NCI-H345 (cell line): ENCODE results near the gene PACSIN1.

Experiments used
- DNase-seq: peaks from one replicate; lab custom pipeline; 2025; lab: John Stamatoyannopoulos, UW

PACSIN1 gene

DNA sequence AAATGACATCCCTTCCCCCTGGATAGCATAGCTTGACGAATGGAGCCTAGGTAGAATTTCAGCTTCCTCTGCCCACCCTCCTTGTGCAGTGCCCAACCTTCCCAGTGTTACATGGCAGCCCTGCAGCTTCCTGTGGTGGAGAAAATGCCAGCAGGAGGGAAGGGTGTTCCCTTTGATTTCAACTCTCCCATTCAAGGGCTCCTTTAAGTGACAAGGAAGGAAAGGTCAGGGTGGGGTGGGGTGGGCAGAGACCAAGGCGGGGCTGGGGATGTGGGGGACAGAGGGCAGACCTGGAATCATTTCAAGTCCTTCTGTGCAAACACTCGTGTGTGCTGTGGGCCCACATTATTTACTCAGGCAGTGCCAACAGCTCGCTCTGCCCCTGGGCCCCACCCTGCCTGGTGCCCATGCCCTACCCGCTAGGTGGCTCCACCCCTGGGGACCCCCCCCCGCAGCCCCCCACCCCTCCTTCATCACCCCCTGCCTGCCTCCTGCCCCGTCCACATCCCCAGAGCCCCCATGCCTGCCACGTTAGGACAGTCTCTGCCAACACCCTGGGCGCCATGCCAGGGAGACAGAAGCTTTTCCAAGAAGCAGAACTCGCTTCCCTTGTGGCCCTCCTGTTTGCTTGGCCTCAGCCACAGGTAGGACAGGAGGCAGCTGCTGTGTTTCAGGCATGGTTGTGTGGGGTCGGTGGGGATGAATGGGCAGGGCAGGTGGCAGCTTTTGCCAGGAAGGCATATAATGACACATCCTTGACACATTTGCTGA lies 80.9 kb downstream of the PACSIN1 start:
- DNase-seq: peak; percentile 83

DNA sequence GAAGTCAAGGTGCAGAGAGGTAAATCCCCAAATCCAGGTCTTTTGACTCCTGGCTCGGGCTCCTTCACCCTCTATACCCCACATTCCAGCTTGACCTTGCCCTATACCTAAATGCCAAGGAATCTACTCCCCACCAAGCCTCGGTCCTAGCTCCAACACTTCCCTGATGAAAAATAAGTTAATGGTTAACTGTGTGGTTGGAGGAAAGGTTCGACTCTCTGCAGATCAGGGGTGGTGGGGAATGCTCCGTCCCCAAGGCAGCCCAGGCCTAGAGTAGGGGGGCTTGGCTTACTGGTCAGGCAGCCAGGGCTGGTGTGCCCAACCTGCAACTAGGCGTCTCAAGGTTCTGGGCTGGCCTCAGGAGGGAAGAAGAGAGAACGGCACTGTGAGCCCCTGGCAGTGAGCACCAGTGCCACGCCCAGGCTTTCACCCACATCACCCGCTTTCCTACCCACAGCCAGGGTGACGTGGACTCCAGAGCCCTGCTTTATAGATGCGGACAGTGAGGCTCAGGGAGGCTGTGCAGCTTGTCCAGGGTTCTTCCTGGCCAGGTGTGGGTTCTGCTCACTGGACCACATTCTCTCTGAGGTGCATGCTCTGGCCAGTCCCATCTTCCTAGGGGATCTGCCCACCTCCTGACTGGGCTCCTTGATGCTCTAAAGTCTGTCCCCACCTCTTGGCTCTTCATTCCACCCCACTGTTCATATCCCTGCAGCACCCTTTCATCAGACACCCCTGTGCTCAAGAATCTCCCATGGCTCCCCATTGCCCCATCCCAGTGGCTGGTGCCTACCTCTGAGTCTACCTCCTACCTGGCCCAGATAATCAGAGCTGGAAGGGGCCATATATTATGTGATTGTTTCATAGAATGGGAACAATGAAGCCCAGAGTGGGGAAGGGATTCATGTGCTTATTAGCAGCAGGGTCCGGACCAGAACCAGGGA lies 82.1 kb downstream of the PACSIN1 start:
- no peak for DNase-seq

DNA sequence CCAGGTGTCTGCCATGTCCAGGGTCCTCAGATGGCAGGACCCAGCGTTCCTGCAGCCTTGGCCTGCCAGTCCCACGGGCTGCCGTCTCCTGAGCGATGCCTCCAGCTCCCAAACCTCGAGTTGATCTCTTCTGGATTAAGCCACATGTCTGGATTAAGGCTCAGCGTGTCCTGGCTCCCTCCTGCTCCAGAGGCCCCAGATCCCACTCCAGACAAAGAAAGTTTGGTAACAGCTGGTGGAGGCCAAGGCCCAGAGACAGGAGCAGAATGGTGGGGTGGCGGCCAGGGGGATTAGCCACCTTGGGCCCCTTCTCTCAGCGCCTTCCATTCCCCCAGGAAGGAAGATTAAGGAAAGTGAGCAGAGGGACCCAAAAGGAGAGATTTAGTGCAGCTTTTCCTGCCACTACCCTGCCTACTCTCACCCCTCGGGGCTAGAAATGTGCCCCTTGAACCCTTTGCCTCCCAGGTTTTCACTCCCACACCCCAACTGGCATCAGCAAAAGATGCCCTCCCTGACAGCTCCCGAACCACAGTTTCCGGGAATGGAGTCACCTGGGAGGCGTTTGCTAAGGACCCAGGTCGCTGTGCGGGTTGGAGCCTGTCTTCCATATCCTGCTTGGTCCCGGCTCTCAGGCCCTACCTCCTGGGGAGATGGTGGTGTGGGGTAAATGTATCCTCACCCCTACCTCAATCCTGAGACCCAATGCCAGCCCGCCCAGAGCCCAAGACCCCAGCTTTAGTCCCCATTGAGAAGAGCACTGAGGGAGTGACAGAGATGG lies 83.3 kb downstream of the PACSIN1 start:
- DNase-seq: no peak

DNA sequence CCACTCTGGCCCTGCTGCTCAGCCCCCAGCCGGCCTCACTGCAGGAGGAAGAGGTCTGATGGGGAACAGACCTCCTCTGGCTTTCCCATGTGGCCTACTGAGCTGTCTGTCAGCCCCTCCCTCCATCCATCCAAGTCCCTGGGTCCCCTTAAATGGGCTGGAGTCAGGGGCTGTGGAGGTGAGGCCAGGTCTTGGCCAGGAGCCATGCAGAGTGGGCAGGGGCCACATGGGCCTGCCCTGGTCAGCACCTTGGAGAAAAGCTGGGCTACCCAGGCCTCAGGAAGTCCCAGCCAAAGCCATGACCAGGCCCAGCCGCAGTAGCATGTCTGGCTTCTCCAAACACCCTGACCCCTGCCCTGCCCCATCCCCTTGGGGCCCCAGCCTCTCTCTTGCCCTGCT lies 83.9 kb downstream of the PACSIN1 start:
- no peak for DNase-seq

DNA sequence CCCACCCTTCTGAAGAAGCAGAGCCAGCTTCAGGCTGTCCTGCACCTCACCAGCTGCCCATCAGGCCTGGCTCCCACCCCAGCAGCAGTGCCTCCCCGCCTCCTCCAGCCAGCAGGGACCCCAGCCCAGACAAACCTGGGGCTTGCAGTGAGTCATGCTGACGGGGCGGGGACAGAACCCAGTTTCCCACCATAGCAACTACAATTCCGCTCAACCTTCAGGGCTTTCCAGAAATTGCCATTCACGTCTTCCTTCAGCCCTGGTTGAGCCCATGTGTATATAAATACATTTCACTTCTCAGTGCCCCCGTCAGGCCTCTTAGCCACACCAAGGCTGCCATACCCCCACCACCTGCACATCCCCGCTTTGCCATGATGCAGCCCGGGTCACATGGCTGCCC lies 85.8 kb downstream of the PACSIN1 start:
- no peak for DNase-seq

DNA sequence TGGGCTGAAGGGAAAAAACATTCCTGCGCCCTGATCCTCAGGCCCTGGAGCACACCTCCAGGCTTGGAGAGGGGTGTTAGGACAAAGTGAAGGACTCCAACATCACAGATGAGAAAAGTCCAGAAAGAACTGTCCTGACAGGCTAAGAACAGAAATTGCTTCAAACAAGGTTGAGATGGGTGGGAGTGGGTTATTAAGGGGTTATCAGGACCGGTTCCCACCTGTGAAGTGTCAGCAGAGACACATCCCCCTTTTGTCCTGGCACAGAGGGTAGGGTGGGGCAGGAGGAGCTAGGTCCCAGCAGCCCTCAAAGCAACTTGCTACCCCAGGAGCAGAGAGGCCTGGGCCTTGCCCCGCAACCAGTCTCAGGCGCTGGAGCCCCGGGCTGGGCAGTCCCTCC lies 86.7 kb downstream of the PACSIN1 start:
- DNase-seq: no peak

DNA sequence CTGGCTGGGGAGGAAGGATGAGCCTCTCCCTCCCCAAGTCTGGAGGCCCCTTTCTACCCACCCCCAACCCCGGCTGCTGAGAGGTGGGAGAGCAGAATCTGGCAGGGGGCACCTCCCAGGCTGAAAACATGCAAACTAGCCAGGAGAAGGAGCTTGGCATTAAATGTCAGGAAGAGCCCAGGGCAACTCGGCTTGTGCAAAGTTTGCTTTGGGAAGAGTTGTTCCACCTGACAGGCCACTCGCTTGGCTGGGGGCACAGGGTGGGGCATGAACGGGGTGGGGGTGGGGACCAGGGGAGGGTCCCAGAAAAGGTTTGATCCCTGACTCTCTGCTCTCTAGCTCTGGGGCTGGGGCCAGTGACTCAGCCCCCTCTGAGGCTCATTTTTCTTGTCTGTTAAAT lies 87.3 kb downstream of the PACSIN1 start:
- no peak for DNase-seq

DNA sequence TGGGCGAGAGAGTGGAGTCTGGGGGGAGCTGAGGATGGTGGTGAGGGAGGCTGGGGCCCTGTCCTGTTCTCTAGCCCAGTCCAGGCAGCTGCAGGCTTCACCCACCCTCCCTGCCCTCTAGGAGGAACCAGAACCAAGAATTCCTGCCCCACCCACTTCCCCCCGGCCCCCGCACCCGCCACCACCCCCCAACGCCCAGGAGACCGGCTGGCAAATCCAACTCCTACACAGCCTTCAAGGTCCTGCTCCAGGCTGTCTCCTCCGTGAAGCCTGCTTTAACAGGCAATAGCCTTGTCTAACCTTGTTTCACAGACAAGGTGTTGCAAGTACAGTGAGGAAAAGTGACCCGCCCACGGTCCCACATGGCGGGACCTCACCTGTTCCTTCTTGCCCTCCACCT lies 87.9 kb downstream of the PACSIN1 start:
- DNase-seq: no peak

DNA sequence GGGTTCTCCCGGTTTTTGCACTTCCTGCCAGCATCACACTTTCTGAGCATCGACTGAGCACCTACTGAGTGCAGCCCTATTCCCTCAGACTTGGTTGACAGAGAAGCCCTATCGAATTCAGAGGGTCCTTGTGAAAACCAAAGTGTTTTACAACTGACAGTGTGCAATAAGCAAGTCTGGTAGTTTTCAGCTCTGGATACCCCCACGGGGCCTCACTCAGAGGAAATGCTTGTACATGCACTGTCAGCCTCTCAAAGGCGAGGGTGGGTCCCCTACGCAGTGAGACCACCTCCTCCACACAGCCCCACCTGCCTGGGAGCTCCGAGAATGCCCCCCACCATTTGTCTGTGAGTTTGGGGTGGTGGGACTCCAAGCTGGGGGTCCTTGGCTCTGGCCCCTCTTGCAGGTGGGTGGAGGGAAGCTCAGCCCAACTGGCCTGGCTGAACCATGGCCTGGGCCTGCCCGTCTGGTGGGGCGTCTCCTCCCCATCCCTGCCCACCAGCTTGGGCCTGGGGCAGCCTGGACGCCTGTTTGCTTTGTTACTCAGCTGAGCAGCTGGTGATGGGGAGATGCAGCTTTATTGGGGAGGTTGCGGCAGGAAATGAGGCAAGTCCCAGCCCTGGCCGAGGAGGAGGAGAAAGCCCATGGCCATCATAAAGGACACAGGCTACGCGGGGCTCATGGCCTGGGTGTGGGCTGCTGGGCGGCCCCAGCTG lies 88.6 kb downstream of the PACSIN1 start:
- no peak for DNase-seq

DNA sequence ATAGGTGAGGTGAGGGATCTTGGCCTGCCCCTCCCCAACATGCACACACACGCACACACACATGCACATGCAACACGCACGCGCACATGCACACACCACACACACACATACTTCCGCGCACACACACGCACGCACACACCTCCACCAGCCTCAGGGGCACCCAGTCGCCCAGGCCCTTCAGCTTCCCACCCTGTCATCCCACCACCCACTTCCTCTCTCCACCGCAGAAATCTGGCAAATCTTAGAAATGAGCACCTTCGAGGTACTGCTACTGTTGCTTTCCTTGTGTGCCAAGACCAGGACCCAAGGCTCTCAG lies 89.1 kb downstream of the PACSIN1 start:
- no peak for DNase-seq

DNA sequence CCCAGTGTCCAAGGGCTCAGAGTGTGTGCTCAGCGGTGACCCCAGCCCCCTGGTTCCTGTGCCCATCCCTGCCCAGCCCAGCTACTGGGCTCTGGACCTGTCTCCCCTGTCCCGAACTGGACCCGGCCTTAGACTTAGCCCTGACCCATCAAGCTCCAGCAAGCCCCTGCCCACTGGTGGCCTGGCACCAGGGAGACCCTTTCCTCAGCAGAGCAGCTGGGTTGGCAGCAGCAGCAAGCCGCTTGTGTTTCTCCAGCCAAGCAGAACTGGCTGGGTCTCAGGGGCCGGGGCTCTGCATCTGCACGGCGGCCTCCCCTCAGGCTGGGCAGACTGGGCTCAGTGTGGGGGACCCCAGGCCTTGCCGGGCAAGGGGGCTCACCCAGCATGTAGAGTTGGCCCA lies 89.5 kb downstream of the PACSIN1 start:
- no peak for DNase-seq

DNA sequence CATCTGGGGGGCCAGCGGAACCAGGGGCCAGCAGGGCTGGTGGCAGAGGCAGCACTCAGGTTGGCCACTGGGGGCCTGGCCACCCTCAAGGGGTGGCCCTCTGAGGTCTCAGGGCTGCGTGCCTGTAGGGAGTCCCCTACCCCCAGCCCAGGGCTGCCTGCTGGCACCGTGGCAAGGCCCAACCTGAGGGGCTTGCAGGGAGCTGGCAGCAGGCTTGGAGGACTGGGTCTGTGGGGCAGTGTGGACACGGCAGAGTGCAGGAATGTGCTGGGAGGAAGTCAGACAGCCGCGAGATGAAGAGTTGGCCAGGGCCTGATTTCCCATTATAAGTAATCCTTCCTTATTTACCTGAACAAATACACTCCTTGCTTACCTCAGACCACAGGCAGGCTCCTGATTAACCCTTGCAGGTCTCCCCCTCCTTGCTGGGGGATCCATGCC lies 90.2 kb downstream of the PACSIN1 start, which contains the start of gene SPDEF:
SPDEF (minus strand) TSS at position 299 of the 441 bp plus-strand sequence. CDS start 11,874 bp downstream, outside the sequence.
- no peak for DNase-seq

DNA sequence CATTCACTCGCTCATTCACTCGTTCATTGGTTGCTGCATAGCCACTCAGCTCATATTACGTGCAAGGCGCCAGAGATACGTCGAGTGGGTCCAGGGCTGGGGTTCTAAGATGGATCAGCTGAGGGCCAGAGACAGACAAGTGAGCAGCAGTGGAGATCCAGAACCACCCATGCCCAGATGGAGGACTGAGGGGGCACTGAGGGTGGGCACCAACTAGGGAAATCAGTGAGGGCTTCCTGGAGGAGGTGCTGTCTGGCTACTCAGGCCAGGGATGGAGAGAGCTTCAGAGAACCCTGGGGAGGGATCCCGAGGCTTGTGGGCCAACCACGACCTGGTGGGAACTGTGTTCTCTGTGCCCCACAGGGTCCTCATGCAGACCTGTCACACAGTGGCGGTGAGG lies 90.6 kb downstream of the PACSIN1 start:
- no peak for DNase-seq

DNA sequence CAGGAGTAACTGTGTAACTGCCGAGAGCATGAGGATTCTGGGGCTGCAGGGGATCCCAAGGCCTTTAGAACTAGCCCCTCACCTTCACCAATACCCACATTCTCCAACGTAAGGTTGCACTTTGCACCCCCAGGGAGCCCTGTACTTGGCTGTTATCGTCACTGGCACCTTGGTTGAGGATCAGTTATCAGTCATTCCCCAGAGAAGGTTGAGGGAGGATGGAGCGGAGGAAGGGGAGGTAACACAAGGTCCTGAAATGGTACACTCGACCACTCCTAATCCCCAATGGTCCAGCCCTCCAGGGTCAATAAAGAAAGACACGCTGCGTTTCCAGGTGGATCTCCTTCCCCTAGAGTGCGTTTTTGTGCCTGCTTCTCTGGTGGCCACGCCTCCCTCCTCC lies 91.4 kb downstream of the PACSIN1 start:
- no peak for DNase-seq

DNA sequence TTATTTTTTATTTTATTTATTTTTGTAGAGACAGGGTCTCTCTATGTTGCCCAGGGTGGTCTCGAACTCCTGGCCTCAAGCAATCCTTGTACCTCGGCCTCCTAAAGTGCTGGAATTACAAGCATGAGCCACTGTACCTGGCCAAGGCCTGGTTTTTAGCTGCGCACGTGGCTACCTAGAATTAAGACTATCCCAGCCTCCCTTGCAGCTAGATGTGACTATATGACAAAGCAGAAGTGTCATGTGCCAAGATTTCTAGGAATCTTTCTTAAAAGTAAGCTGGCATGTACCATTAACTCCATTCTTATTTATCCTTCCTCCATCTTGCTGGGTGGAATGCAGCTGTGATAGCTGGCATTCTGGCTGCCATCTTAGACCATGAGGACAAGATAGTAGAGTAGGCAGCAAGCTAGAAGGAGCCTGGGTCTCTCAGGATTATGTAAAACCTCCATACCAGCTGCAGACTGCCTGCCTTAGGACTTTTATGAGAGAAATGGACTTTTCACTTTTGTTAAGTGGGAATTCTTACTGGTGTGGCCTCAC lies 92.4 kb downstream of the PACSIN1 start:
- DNase-seq: no peak

DNA sequence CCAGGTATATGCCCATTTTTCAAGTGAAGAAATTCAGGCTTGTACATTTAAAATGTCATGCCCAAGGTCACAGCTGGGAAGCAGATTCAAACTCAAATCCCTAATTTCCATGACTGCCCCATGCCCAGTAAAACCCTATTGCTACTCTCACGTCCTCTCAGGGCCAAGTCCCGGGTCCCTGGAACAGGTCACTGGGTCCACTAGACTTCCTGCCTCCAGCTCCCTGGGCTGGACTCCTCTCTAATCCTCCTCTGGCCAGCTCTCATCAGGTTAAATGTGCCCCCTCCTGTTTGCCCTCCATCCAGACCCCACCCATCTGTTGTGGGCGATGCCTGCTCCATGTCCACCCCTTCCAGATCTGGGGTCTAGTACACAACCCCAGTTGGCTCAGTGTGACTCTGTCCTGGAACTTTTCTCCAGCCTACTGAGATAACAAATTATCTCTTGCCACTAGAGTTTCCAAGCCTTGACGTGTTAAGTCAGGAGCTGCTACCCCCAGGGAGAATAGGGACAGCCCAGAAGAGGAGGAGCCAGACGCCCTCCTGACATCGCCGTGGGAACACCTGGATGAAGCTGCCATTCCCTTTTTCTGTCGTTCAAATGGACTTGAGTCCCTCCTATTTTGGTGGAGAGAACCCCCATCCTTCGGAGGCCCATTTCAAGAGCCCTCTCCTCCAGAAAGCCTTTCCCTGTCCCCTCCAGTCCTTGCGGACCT lies 93.9 kb downstream of the PACSIN1 start:
- DNase-seq: peak; percentile 8

DNA sequence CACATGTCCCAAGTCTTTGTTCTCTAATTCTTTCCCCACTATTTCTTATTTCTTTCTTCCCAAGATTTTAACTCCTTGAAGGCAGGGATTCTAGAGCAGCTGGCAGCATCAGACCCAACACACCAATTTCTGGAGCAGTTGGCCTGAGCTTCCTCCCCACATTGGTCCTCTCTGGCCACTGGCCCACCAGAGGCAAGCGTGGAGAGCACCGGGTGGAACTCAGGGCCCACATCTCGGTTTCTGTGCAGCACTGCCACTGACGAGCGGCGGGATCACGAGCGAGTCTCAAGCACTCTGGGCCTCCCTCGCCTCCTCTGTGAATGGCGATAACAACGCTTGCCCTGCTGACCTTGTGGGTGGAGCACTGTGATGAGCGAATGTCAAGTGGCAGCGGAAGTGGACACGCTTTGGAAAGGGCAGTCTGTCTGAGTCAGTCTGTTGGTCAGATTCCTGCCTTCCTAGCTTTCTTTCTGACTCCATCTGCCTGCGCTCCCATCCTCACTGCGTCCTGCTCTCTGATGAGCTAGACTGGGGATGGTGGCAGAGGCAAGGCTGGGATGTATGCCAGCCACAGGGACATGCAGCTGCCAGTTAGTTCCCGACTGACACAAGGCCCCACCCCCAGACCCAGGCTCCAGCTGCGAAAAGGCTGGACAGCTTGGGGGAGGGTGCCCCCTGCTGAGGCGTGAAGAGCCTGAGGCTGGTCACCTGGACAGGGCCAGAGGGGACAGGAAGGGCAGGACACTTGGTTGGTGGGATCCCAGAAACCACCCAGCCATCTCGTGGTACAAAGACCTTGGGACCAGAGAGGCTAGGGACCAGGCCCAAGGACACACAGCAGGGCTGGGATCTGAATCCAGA lies 94.7 kb downstream of the PACSIN1 start:
- peak; percentile 33 for DNase-seq

DNA sequence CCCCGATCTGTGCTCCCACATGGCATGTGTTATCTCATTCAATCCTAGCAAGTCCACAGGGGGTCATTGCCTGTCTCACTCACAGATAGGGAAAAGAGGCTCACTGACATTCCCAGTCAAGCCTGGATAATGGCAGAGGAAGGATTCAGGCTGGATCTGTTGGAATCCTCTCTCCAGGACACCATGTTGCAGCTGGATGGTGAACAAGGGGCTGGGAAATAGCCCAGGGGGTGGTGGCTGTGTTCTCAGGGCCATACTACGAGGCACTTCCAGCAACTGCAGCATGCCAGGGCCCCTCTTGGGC lies 95.3 kb downstream of the PACSIN1 start:
- no peak for DNase-seq

DNA sequence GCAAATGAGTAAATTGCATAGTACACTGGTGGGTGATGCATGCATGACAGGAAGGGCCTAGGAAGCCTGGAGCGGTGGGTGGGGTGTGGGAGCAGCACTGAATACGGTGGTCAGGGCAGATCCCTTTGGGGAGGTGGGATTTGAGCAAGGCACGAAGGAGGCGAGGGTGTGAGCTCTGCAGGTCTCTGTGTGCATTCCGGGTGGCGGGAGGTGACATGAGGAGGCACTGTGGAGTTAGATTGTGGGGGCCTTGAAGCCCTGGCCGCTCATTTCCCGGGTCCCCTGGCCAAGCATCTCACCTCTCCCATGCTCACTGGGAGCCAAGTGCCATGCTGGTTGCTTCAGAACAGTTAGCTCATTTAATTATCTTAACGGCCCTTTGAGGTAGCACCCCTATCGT lies 96.5 kb downstream of the PACSIN1 start:
- DNase-seq: no peak
